NCI-H2171 treated with DMSO at 0.1 percent for 48 hours (cell line): ENCODE results near the gene ZNF92.
"Not testable (repeated sequence)": the region's sequence is repeated elsewhere in the genome, so short reads cannot be mapped to it uniquely, and the experiment has no call there.

Source experiments
- DNase-seq: peaks from one replicate; lab custom pipeline; 2025; lab: John Stamatoyannopoulos, UW

ZNF92 gene

GRCh38 chr7:65429642-65430343 is 56.1 kb downstream of the ZNF92 start:
- DNase-seq: no peak

- DNase-seq: no peak
These were observed 56.9 kb downstream of the ZNF92 start for GRCh38 chr7:65430344-65431186.

GRCh38 chr7:65434307-65434706 is 60.7 kb downstream of the ZNF92 start:
- no peak for DNase-seq

- no peak for DNase-seq
These were observed 62.5 kb downstream of the ZNF92 start for GRCh38 chr7:65436163-65436562.

- no peak for DNase-seq
These were observed 64.9 kb downstream of the ZNF92 start for GRCh38 chr7:65438598-65438997.

- no peak for DNase-seq
These were observed 67.4 kb downstream of the ZNF92 start for GRCh38 chr7:65441010-65441409.

GRCh38 chr7:65444205-65444842 is 70.7 kb downstream of the ZNF92 start:
- DNase-seq: no peak

GRCh38 chr7:65444899-65445823 is 71.5 kb downstream of the ZNF92 start:
- no peak for DNase-seq

GRCh38 chr7:65447041-65447440 is 73.4 kb downstream of the ZNF92 start:
- DNase-seq: not testable (repeated sequence)

- no peak for DNase-seq
These were observed 75.3 kb downstream of the ZNF92 start for GRCh38 chr7:65448816-65449504.

- no peak for DNase-seq
These were observed 75.8 kb downstream of the ZNF92 start for GRCh38 chr7:65449505-65449852.
